GM21825 (cell line): ENCODE results near the gene ADCY5.

Experiments
- ATAC-seq: cut with Tn5 transposase; IDR thresholded peaks from one replicate; pipeline ENCODE4 v1.9.1; 2021; ENCODE audit warnings: mild to moderate bottlenecking, moderate library complexity; ENCODE audit not compliant: unreplicated experiment

Gene ADCY5

DNA sequence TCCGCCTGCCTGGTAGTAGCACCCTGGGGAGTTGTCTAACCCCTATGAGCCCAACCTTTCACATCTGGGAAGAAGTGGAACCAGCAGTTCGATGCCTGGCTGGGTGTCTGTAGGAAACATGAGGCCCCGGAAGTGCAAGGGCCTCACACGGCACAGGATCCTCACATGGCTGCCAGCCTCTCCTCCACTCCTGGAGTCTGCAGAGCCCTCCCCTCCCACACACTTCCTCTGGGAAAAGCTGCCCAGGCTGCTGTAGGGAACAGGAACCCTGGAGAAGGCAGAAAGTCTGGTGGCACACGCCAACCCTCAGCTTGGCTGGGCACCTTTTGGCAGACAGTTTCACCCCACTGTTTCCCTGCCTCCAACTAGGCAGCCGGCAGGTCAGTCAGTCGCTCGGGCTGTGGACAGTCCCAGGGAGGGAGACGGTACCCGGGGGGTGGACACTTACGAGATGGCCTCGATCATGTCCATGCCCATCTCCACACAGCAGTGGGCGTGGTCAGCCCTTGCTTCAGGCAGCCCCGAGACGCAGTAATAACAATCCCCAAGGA, 118.4 kb downstream of the ADCY5 start:
- ATAC-seq: no peak

DNA sequence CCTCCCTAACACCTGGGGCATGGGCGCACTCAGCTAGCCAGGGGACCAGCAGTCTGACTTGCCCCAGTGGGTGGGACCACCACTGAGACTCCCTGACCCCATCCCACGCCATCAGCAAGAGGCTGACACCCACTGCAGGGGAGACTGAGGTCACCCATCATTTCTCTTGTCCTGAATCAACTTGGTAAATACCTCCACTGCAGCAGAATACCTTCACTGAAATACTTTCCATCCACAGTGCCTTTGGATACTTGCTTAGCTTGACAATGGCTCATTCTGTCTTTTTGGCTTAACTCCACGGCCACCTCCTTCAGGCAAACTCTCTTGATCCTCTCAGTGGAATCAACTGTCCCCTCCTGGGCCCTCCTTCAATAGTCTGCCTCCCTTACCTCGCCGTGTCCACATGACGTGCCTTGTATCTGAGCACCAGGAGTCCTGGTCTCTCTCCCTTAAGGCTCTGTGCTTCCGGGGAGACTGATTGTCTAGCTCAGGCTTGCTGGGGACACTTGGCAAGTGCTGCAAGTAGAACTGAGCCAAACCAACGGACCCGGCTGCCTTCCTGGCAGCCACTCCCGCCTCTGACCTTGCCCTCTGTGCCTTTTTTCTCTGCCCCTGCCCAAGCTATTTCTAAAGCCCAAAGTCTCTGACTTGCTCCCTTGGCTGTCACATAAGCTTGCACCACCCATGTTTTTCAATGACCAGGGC, 119.1 kb downstream of the ADCY5 start:
- no peak for ATAC-seq

DNA sequence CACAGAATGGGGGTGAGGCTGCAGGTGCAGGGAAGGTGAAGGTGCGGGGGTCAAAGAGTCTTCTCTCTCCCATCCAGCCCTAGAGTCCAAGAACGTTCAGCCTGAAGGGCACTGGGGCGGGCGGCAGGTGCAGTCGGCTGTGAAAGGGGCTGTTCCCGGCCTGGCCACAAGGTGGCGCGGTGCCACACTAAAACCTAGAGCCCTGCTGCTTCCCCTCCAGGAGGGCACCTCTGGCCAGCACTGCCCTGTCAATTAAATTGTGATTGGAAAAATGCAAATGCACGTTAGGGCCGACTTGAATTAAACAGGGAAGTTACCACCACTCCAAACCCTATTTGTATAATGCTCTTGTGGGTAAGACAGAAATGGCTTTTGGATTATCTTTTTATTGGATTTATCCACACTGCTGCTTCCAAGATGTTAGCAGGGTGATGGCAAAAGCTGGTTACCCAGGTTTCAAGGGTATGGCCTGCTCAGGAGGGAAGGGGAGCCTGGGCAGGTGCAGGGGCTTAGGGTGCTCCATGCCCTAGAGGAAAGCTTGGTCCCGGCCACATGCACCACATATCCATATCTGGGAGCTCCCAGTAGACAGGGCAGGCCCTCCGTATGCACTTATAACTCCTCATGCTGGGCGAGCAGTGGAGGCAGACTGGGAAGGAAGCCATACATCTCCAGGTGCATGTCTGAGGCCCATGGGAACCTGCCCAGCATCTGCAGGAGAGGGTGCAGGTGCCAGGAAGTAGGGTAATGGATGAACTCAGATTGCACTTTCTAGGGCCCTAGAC, 119.8 kb downstream of the ADCY5 start:
- no peak for ATAC-seq

DNA sequence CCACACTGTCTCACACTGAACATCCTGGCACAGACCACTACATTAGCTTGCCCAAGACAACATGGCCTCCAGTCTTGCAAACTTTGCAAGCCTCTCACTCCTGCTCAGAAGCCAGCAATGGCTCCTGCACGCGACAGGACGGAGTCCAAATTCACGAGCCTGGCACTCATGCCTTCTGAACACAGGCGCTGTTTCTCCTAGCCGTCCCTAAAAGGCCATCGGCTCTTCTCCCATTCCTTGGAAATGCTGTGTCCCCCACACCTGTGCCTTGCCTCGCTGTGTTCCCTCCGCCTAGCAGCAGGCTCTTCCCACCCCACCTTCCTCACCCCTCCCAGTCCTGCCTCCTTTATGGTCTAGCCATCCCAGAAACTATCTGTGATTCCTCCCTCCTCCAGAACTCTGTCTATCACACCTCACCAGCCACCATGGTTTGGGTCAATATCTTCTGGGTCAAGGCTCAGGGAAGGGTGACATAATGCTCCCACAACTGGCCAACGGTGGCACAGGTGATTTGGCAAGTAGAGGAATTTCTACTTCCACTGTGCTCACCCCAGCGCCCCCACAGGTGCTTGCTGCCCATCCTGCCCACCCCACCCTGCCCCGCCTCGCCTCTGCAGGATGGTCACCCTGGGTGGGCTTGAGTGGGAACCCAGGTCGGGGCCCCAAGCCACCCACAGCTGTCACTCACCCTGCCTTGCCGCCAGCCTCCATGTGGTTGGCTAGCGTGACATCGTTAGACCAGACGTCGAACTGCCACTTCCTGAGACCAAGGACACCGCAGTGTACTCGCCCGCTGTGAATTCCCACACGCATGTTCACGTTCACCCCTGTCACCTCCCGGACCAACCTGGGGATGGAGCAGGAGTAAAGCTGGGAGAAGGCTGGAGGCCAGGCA, 120.7 kb downstream of the ADCY5 start:
- no peak for ATAC-seq

DNA sequence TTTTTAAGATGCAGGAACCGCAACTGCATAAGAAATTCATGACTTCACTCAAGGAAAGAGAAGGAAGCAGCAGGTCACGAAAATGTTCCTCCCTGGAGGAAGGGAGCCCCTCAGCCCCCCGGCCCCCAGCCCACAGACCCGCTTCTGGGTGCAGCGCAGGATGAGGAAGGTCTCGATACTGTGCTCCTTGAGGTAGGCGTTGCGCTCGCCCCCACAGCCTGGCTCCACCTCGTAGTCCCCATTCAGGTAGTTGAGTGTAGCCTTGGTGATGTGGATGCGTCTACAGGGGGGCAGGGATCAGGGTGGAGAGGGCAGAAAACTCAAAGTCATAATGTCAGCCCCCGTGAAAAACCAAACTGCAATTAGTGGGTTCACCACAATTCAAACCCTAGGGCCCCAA, 121.4 kb downstream of the ADCY5 start:
- no peak for ATAC-seq

DNA sequence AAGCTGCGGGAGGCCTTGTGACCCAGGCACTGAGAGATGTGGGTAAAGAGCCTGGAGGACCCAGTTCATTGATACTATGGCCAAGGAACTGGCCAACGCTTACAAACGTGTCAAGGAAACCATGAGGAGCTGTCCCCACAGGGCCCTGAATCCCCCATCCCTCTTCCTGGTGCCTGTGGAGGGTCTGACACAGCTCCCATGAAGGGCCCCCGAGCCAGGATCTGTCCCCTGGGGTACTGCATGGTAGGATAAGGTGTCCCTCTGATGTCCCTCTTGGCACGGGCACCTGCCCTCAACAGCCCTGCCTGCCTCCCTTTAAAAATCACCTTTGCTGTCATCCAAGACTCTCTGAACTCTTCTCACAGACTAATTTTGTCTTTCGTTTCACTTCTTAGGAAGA, 122.4 kb downstream of the ADCY5 start:
- no peak for ATAC-seq

DNA sequence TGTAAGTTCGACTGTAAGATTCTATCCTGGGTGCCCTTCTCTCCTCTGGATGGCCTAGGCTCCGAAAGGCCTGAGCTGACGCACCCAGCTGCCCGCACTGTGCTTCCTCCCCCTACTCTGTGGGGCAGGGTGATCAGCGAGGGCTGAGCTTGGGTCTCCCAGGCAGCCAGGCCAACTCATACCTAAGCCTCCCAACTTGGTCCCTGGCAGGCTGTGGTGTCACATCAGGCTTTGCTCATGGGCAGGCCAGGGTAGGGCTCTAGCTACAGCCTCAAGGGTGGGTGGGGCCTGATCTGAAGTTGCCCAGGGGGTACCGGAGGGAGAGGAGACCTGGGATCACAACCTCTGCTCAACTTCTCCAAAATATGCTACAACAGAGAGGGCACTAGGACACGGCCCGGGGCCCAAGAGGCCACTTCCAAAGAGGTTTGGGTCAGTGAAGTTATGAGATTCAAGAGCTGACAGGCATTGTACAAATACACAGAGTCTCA, 123.1 kb downstream of the ADCY5 start:
- no peak for ATAC-seq

DNA sequence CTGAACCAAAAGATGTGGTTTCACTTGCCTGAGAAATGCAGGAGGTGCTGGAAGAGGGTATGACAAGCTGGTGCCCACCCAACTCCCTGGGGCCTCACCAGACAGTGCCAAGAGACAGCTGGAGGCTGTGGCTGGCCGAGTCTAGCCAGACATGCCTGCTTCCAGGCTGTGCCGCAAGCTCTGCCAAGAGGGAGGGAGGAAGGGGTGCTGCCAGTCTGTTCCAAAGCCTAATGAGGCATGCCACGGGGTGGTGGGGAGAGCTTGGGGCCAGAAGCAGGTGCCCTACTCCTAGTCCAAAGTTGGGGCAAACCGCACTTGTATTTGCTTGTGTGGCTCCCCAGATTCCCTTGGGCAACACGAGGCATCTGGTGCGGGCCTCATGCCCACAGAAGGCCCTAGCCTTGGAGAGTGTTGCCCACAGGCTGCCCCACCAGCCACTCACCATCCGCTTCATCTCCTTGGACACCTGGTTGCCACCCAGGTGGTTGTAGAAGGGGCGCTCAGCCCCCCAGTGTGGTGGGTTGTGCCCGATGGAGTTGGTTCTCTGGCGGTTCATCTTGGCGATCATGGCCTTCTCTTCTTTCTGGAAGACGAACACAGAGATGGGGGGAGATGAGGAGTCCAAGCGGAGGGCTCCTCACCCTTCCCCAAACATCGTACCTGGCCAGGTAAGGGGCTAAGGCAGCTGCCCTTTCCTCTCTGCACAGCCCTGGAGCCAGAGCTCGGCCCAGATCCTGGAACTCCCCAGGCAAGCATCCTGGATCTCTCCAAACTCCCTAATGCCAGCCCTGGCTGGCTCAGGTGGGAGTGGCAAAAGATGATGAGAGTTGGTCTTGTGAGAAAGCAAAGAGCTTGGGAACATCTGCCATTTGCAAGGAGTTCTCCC, 123.8 kb downstream of the ADCY5 start:
- no peak for ATAC-seq

DNA sequence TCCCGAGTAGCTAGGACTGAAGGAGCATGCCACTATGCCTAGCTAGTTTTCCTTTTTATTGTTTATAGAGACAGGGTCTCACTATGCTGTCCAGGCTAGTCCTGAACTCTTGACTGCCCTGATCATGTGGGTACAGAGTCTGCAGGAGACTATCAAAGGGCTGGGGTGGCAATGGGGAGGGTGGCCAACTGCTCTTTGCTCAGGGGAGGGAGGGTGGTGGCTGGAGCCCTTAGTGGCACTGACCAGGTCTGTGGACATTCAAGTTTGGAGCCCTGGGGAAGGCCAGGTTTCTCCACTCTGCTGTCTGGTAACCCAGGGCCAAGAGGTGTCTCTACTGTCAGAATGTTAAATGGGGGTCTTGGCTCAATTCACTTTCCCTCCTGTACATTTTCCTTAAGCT, 125.1 kb downstream of the ADCY5 start:
- no peak for ATAC-seq

DNA sequence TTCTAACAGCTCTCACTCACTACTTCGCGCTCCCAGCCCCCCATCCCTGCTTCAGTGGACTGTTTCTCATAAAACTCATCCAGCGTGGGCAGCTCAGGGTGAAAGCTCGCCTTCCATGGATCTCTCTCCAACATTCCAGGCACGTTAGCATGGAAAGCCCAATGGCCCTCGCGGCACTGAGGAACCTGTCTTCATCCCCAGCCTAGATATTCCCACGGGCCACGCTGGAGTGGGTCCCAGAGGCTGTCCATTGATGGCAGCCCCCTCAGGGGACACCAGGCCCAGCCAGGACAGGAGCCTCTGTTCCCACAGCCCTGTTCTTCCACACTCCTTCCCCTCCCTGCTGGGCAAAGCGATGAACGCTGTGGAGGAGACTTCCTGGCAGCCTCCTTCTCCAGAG, 126.0 kb downstream of the ADCY5 start:
- no peak for ATAC-seq

DNA sequence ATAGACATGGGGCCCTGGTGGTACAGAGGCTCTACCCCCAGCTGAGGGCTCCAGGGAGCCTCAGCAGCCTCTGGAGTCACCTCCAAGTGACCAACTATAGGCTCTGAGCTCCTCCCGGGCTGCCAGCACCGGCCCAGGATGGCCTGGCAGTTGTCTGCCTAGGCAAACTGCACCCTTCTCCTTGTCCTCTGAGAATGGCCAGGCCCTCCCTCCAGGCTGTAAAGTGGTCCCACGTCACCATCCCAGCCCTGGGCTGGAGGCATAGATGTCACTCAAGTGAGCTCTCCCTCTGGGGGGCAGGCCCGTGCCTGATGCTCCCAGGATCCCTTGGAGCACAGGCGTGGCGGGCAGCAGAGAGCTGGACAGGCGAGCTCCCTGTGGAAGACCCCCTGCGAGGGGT, 127.1 kb downstream of the ADCY5 start:
- ATAC-seq: no peak

DNA sequence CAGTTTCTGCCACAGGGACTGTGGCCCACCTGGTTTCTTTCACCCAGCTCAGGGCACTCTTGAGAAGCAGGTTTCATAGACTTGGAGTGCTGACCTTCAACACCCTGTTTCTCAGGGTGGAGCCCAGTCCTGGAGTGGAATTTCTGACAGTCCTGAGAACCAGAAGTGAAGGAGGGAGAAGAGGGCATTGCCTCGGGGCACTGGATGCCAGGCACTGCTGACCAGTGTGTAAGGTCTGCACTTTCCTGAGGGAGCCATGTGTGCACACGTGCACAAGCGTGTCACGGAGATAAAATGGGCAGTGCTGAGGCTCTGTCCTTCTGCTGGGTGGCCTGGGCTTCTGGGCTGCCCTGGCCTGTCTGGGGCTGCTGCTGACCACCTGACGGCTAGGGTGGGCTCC, 128.7 kb downstream of the ADCY5 start:
- no peak for ATAC-seq

DNA sequence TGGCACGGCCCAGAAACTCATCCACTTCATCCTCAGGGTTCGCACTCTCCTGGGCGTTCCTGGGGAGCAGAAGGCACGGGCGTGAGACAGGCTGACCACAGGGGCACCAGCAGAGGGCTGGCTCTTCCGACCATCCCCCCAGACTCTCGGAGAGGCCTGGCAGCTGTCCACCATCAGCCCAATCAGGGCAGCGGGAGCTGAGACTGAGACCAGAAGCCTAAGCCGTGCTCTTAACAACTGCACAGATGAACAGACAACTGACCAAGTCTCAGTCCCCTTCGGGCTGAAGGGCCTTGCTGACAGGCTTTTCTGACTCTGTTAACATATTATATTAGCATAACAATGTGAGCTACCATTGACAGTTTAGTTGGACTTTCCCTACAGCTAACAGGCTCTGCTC, 129.1 kb downstream of the ADCY5 start:
- ATAC-seq: no peak

DNA sequence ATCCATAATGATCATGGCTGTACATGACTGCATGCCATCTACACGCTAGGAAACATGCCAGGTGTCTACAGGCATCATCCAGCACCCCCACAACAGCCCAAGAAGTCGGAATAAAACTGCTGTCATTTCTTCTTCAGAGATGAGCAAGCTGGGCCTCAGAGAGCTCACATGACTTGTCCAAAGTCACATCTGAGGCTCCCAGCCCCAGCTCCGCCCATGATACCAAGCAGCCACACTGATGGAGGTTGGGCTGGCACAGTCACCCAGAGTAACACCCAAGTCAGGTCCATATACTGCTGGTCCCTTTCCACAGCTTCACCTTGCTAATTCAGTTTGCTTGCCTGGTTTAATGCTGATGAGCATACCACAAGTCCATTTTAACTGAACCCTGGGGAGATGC, 130.5 kb downstream of the ADCY5 start:
- no peak for ATAC-seq

DNA sequence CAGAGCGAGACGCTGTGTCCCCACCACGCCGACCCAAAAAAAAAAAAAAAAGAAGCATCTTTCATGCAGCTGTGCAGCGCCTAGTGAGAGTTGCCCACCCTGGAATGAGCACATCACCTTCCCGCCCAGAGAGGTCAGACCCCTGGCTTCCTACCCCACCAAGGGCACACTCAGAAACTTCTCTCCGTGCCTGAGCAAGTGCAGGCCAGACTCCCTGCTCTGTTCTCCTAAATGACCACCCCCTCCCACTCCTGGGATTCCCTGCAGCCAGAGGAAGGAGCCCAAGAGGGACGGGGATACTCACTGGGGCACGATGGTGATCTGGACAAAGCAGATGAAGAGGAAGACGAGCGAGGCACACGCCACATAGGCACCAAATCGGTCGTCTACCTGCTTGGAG, 131.2 kb downstream of the ADCY5 start:
- ATAC-seq: no peak

DNA sequence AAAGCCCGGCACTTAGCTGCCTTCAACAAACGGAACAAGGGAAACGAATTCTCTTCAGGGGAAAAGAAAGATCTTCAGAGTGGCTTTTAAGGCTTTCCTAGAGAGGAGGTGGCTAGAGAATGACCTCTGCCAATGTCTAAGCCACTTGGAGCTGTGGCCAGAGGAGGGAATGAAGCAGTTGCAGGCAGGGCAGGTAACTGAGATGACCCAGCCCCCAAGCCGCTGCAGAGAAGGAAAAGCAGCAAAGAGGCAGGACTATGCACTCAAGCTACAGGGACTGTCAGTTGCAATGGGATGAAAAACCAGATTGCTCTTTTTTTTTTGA, 133.7 kb downstream of the ADCY5 start:
- no peak for ATAC-seq

DNA sequence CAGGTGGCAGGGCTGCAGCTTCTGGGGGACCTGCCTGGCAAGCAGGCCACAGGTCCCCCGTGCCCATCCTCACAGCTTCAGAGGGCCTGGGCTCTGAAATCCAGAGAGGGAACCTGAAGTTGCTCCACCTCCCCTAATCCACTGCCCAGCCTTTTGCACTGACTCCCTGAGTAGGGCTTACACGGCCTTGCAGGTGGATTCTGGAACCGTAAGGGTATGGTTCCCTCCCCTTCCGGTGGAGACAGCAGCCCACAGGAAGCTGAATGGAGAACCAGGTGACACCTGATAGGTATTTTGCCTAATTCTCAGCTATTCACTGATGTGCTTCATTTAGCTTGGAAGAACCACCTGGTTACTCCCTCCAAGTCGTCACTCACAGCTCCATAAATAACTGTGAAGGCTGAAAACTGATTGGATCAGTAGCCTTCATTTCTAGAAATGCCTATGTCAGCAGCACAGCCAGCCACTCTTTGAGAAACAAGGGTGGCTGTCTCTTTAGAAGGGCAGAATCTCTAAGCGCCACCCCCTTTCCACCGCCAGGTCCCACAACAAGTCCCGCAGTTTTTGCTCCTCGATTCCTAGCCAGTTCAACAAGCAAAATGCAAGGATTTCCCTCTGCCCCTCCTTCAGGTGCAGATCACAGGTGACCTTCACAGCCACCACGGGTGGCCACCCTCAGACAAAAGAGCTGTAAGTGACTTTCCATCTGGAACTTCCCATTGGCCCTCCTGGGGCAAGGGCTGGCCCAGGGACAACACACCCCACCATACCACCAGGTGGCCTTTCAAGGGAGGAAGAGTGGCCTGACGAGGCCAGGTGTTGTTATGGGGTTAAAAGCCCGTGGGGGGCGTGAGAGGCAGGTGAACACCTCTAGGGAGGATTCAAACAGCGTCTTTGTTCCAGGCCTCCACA, 134.3 kb downstream of the ADCY5 start:
- no peak for ATAC-seq

DNA sequence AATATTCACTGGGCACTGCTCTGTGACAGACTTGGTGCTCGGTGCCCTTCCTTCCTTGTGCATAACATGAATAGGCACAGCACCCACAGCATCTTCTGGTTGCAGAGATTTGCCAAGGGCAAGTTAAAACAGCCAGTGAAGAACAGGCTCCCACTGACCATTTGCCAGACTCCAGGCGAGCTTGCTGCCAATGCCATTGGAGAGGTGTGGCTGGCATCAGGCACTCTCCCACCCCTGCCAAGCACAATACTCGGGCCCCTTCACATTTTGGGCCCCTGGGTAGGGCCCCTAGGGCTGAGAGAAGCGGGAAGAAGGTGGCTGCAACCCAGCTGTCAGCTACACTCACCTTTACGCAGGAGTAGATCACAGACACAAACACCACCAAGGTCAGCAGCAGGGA, 135.0 kb downstream of the ADCY5 start:
- no peak for ATAC-seq
